WTC11 (cell line): Measurements from ENCODE around the gene HAVCR2. TPM values are rescaled to one million over a fixed set of nuclear protein-coding genes. Genes with fewer than 3 reads are reported as not detected.

ENCODE experiments used
- ATAC-seq: fragments of 200-7000 bp; cut with Tn5 transposase; 2 replicates; pipeline ENCODE4 v1.10.0; 2021; ENCODE audit warnings: mild to moderate bottlenecking, moderate library complexity
- CTCF ChIA-PET: fragments of 300-600 bp; sonication (Branson Sonifier 250); formaldehyde crosslinking; loops from one replicate; lab custom pipeline; 2021; ENCODE audit warnings: antibody characterized with exemption; lab: Charles Lee
- POLR2A ChIA-PET: fragments of 350-600 bp; sonication (Branson Sonifier 250); formaldehyde crosslinking; loops from one replicate; lab custom pipeline; 2021; ENCODE audit warnings: antibody characterized with exemption; lab: Charles Lee
- DNase-seq: peaks from one replicate; pipeline ENCODE4 v3.0.0; 2021; ENCODE audit warnings: low spot score
- H3K27ac Mint-ChIP-seq: 2 replicates; pipeline ENCODE4 v1.8.0; 2021; ENCODE audit warnings: mixed read lengths
- H3K27me3 Mint-ChIP-seq: 2 replicates; pipeline ENCODE4 v1.8.0; 2021; ENCODE audit warnings: low read depth, mild to moderate bottlenecking, moderate library complexity, mixed read lengths
- H3K36me3 Mint-ChIP-seq: 2 replicates; pipeline ENCODE4 v1.8.0; 2021; ENCODE audit warnings: mixed read lengths
- H3K4me1 Mint-ChIP-seq: 2 replicates; pipeline ENCODE4 v1.8.0; 2022; ENCODE audit warnings: mixed read lengths
- H3K4me3 Mint-ChIP-seq: 2 replicates; pipeline ENCODE4 v1.8.0; 2021; ENCODE audit warnings: mild to moderate bottlenecking, moderate library complexity, mixed read lengths
- H3K9me3 Mint-ChIP-seq: 2 replicates; pipeline ENCODE4 v1.8.0; 2021; ENCODE audit warnings: mixed read lengths
- AR ChIP-seq: fragments of 250-450 bp; sonication (Bioruptor Pico); IDR thresholded peaks from 2 replicates; pipeline ENCODE4 v1.9.0; 2021; ENCODE audit warnings: mild to moderate bottlenecking
- ARID4B ChIP-seq: sonication (generic); formaldehyde crosslinking; IDR thresholded peaks from 2 replicates; pipeline ENCODE4 v1.8.0; 2023; ENCODE audit warnings: missing genetic modification reagents, mild to moderate bottlenecking, borderline replicate concordance
- ELF4 ChIP-seq: sonication (generic); formaldehyde crosslinking; IDR thresholded peaks from 2 replicates; pipeline ENCODE4 v1.8.1; 2022; ENCODE audit warnings: low read depth, mild to moderate bottlenecking, moderate library complexity, missing genetic modification reagents
- ESRRA ChIP-seq: sonication (generic); formaldehyde crosslinking; IDR thresholded peaks from 2 replicates; pipeline ENCODE4 v1.8.1; 2022; ENCODE audit warnings: mild to moderate bottlenecking, missing genetic modification reagents, borderline replicate concordance
- GABPB1 ChIP-seq: sonication (generic); formaldehyde crosslinking; IDR thresholded peaks from 2 replicates; pipeline ENCODE4 v1.8.1; 2023; ENCODE audit warnings: mild to moderate bottlenecking, missing genetic modification reagents
- NR3C1 ChIP-seq: sonication (generic); formaldehyde crosslinking; conservative IDR thresholded peaks from 2 replicates; pipeline ENCODE4 v1.8.1; 2023; ENCODE audit warnings: low read depth, mild to moderate bottlenecking, missing genetic modification reagents
- RORB ChIP-seq: fragments of 250-450 bp; sonication (Bioruptor Pico); IDR thresholded peaks from 2 replicates; pipeline ENCODE4 v1.9.0; 2021; ENCODE audit warnings: mild to moderate bottlenecking
- SMAD3 ChIP-seq: sonication (generic); formaldehyde crosslinking; IDR thresholded peaks from 2 replicates; pipeline ENCODE4 v1.8.0; 2022; ENCODE audit warnings: missing genetic modification reagents, mild to moderate bottlenecking, borderline replicate concordance
- SMAD4 ChIP-seq: sonication (generic); formaldehyde crosslinking; IDR thresholded peaks from 2 replicates; pipeline ENCODE4 v1.8.0; 2022; ENCODE audit warnings: mild to moderate bottlenecking, missing genetic modification reagents
- TCF7 ChIP-seq: sonication (generic); formaldehyde crosslinking; IDR thresholded peaks from 2 replicates; pipeline ENCODE4 v1.8.0; 2022; ENCODE audit warnings: mild to moderate bottlenecking, low read depth, missing genetic modification reagents, moderate library complexity
- TEAD1 ChIP-seq: sonication (generic); formaldehyde crosslinking; IDR thresholded peaks from 2 replicates; pipeline ENCODE4 v1.8.0; 2022; ENCODE audit warnings: mild to moderate bottlenecking, missing genetic modification reagents
- TEAD4 ChIP-seq: sonication (generic); formaldehyde crosslinking; IDR thresholded peaks from 2 replicates; pipeline ENCODE4 v1.8.0; 2022; ENCODE audit warnings: mild to moderate bottlenecking, missing genetic modification reagents
- ZMAT4 ChIP-seq: fragments of 250-450 bp; sonication (Bioruptor Pico); IDR thresholded peaks from 2 replicates; pipeline ENCODE4 v1.9.0; 2021; ENCODE audit warnings: mild to moderate bottlenecking
- ZNF671 ChIP-seq: fragments of 250-450 bp; sonication (Bioruptor Pico); IDR thresholded peaks from 2 replicates; pipeline ENCODE4 v1.8.0; 2021; ENCODE audit warnings: mild to moderate bottlenecking
- total RNA-seq: library from RNA; stranded (reverse); gene quantifications from 3 replicates; pipeline ENCODE4 v1.2.3, GENCODE V29; 2021
- TF ChIP-seq, protein P1 (sequence below): fragments of 250-450 bp; sonication (Bioruptor Pico); IDR thresholded peaks from 2 replicates; pipeline ENCODE4 v1.8.0; 2021; ENCODE audit warnings: mild to moderate bottlenecking
- TF ChIP-seq, protein P2 (sequence below): sonication (generic); formaldehyde crosslinking; IDR thresholded peaks from 2 replicates; pipeline ENCODE4 v1.8.1; 2023; ENCODE audit warnings: mild to moderate bottlenecking, missing genetic modification reagents, moderate library complexity
- TF ChIP-seq, protein P3 (sequence below): fragments of 200-600 bp; IDR thresholded peaks from 2 replicates; pipeline ENCODE4 v1.8.0; 2022; ENCODE audit warnings: antibody characterized with exemption
- TF ChIP-seq, protein P4 (sequence below): sonication (generic); formaldehyde crosslinking; IDR thresholded peaks from 2 replicates; pipeline ENCODE4 v1.8.0; 2022; ENCODE audit warnings: mild to moderate bottlenecking, missing genetic modification reagents

HAVCR2 gene
- total RNA-seq, 1 experiment from 2014 or later = 0.33 TPM

- TF ChIP-seq SMAD4 (CRISPR knock-in tag) (no peak), RORB (CRISPR knock-in tag) (no peak), AR (CRISPR knock-in tag) (no peak), ESRRA (CRISPR knock-in tag) (no peak), ZNF671 (CRISPR knock-in tag) (no peak), ZMAT4 (CRISPR knock-in tag) (no peak), TCF7 (no peak), NR3C1 (CRISPR knock-in tag) (no peak), TEAD1 (CRISPR knock-in tag) (no peak), ARID4B (CRISPR knock-in tag) (no peak), SMAD3 (CRISPR knock-in tag) (no peak), ELF4 (CRISPR knock-in tag) (no peak), GABPB1 (CRISPR knock-in tag) (no peak), TEAD4 (CRISPR knock-in tag) (no peak)
- TF ChIP-seq, protein P1, sequence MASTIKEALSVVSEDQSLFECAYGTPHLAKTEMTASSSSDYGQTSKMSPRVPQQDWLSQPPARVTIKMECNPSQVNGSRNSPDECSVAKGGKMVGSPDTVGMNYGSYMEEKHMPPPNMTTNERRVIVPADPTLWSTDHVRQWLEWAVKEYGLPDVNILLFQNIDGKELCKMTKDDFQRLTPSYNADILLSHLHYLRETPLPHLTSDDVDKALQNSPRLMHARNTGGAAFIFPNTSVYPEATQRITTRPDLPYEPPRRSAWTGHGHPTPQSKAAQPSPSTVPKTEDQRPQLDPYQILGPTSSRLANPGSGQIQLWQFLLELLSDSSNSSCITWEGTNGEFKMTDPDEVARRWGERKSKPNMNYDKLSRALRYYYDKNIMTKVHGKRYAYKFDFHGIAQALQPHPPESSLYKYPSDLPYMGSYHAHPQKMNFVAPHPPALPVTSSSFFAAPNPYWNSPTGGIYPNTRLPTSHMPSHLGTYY (CRISPR knock-in tag) = no peak
- TF ChIP-seq, protein P2, sequence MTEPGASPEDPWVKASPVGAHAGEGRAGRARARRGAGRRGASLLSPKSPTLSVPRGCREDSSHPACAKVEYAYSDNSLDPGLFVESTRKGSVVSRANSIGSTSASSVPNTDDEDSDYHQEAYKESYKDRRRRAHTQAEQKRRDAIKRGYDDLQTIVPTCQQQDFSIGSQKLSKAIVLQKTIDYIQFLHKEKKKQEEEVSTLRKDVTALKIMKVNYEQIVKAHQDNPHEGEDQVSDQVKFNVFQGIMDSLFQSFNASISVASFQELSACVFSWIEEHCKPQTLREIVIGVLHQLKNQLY (CRISPR knock-in tag) = no peak
- TF ChIP-seq, protein P3, sequence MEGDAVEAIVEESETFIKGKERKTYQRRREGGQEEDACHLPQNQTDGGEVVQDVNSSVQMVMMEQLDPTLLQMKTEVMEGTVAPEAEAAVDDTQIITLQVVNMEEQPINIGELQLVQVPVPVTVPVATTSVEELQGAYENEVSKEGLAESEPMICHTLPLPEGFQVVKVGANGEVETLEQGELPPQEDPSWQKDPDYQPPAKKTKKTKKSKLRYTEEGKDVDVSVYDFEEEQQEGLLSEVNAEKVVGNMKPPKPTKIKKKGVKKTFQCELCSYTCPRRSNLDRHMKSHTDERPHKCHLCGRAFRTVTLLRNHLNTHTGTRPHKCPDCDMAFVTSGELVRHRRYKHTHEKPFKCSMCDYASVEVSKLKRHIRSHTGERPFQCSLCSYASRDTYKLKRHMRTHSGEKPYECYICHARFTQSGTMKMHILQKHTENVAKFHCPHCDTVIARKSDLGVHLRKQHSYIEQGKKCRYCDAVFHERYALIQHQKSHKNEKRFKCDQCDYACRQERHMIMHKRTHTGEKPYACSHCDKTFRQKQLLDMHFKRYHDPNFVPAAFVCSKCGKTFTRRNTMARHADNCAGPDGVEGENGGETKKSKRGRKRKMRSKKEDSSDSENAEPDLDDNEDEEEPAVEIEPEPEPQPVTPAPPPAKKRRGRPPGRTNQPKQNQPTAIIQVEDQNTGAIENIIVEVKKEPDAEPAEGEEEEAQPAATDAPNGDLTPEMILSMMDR = no peak
- TF ChIP-seq, protein P4, sequence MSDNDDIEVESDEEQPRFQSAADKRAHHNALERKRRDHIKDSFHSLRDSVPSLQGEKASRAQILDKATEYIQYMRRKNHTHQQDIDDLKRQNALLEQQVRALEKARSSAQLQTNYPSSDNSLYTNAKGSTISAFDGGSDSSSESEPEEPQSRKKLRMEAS (CRISPR knock-in tag) = no peak
- Mint-ChIP-seq H3K4me1 (peaks cover 6% of the 10 kb centered on the region; the same call in 1 of the 2 replicates), H3K27ac (no peak overlapping the region), H3K27me3 (no peaks in the 10 kb centered on the region), H3K4me3 (no peak overlapping the region), H3K9me3 (no peaks in the 10 kb centered on the region), H3K36me3 (no peaks in the 10 kb centered on the region)
- ChIA-PET POLR2A (no interaction called here), CTCF (no interaction called here)
- ATAC-seq = no peak
- no peak for DNase-seq
Observed at GRCh38 chr5:157068339-157068738, 40.5 kb downstream of the HAVCR2 start.
